Spleen (tissue), 7 donors: ENCODE data around the gene COX4I2.

Source experiments
- POLR2A ChIP-seq, 3 donors: fragments of 450-650 bp; IDR thresholded peaks; one replicate each; pipeline ENCODE4 v1.5.1; 2017; ENCODE audit warnings: antibody characterized with exemption in 3 of 3, mild to moderate bottlenecking in 1 of 3
- POLR2AphosphoS5 ChIP-seq, 3 donors: sonication (generic); formaldehyde crosslinking; IDR thresholded peaks; one replicate each; pipeline ENCODE4 v1.5.1; 2017; ENCODE audit warnings: antibody characterized with exemption in 3 of 3
- TF ChIP-seq, protein P1 (sequence below), 11 experiments: fragments of 200-600 bp in 7 of 11; fragments of 450-650 bp in 4 of 11; sonication (generic) in 4 of 11; IDR thresholded peaks in 8 of 11; conservative IDR thresholded peaks in 3 of 11; 1 replicate in 7 of 11; 2 replicates in 4 of 11; pipeline versions ENCODE4 v1.4.0 to v1.8.0; 2016 to 2021; ENCODE audit warnings: antibody characterized with exemption in 11 of 11, inconsistent platforms in 4 of 11, mild to moderate bottlenecking in 1 of 11
- donor health status: DM: no; HTN: no; CAD: no; lungs with moderate emphysema.
- donor health status: DM: no; HTN: no; CAD: no.
- donor health status: DM: no; HTN: no; CAD: no.

DNA sequence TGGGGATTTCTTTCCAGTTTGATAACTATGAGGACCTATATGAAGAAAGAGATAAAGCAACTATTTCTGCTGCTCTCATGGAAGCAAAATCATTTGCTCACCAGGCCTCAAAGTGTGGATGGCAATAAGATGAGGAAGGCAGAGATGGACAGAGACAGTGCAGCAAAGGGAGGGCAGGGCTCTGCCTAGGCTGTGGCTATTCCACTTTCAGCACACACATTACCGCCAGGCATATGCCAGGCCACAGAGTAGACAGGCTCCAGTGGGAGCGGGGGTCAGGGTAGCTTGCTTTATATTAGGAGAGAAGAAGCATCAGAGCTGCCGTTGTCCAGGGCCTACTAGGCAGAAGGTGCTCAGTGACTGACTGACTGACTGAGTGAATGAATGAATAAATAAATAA, 44.1 kb downstream of the COX4I2 start:
- TF ChIP-seq, protein P1, sequence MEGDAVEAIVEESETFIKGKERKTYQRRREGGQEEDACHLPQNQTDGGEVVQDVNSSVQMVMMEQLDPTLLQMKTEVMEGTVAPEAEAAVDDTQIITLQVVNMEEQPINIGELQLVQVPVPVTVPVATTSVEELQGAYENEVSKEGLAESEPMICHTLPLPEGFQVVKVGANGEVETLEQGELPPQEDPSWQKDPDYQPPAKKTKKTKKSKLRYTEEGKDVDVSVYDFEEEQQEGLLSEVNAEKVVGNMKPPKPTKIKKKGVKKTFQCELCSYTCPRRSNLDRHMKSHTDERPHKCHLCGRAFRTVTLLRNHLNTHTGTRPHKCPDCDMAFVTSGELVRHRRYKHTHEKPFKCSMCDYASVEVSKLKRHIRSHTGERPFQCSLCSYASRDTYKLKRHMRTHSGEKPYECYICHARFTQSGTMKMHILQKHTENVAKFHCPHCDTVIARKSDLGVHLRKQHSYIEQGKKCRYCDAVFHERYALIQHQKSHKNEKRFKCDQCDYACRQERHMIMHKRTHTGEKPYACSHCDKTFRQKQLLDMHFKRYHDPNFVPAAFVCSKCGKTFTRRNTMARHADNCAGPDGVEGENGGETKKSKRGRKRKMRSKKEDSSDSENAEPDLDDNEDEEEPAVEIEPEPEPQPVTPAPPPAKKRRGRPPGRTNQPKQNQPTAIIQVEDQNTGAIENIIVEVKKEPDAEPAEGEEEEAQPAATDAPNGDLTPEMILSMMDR (IDR thresholded peaks at IDR 0.05 in 8 of 11, conservative IDR thresholded peaks at IDR 0.05 in 3 of 11): no peak
- no peak for TF ChIP-seq POLR2AphosphoS5 (IDR thresholded peaks at IDR 0.05)
- TF ChIP-seq POLR2A (IDR thresholded peaks at IDR 0.05): no peak
